HuH-7 (cell line): Measurements from ENCODE around the gene LRRC63.
"Not testable (repeated sequence)": the region's sequence is repeated elsewhere in the genome, so short reads cannot be mapped to it uniquely, and the experiment has no call there.

Source experiments
- DNase-seq: peaks from one replicate; pipeline ENCODE4 v3.0.0; 2011; ENCODE audit warnings: low spot score

Gene LRRC63

GRCh38 chr13:46265292-46265691 is 53.6 kb downstream of the LRRC63 start:
- no peak for DNase-seq

- no peak for DNase-seq
Measured at GRCh38 chr13:46267166-46267565, 55.4 kb downstream of the LRRC63 start.

GRCh38 chr13:46270416-46270815 is 58.7 kb downstream of the LRRC63 start:
- no peak for DNase-seq

GRCh38 chr13:46274094-46274698 is 62.5 kb downstream of the LRRC63 start:
- DNase-seq = no peak

GRCh38 chr13:46278474-46278873 is 66.7 kb downstream of the LRRC63 start:
- DNase-seq = no peak

GRCh38 chr13:46281779-46282178 is 70.1 kb downstream of the LRRC63 start:
- no peak for DNase-seq

- DNase-seq = not testable (repeated sequence)
Measured at GRCh38 chr13:46283912-46284824, 72.4 kb downstream of the LRRC63 start.

- no peak for DNase-seq
Measured at GRCh38 chr13:46286972-46287371, 75.2 kb downstream of the LRRC63 start.

GRCh38 chr13:46288570-46289259 is 77.0 kb downstream of the LRRC63 start:
- DNase-seq = peak; percentile 16

GRCh38 chr13:46289260-46289955 is 77.7 kb downstream of the LRRC63 start:
- no peak for DNase-seq

GRCh38 chr13:46290434-46290833 is 78.7 kb downstream of the LRRC63 start:
- DNase-seq = no peak

- no peak for DNase-seq
Measured at GRCh38 chr13:46293436-46293835, 81.7 kb downstream of the LRRC63 start.

GRCh38 chr13:46295491-46296114 is 83.9 kb downstream of the LRRC63 start:
- DNase-seq = no peak

GRCh38 chr13:46296115-46296822 is 84.5 kb downstream of the LRRC63 start:
- no peak for DNase-seq

- DNase-seq = no peak
Measured at GRCh38 chr13:46296921-46297320, 85.2 kb downstream of the LRRC63 start.

GRCh38 chr13:46297361-46297811 is 85.7 kb downstream of the LRRC63 start:
- no peak for DNase-seq

GRCh38 chr13:46303742-46304385 is 92.1 kb downstream of the LRRC63 start:
- no peak for DNase-seq

GRCh38 chr13:46304546-46304945 is 92.8 kb downstream of the LRRC63 start:
- DNase-seq = no peak

- DNase-seq = no peak
Measured at GRCh38 chr13:46307554-46307953, 95.8 kb downstream of the LRRC63 start.

- DNase-seq = no peak
Measured at GRCh38 chr13:46310066-46310465, 98.3 kb downstream of the LRRC63 start.

- DNase-seq = no peak
Measured at GRCh38 chr13:46311217-46311616, 99.5 kb downstream of the LRRC63 start.
